TTC549 (cell line): ENCODE data around the gene KCNMA1.
"Not testable (repeated sequence)": the region's sequence is repeated elsewhere in the genome, so short reads cannot be mapped to it uniquely, and the experiment has no call there.

ENCODE experiments used
- FAIRE-seq: peaks from 2 replicates; lab custom pipeline; 2012; peaks lifted over from hg19 to GRCh38; lab: Jason Lieb, UNC

KCNMA1 gene

DNA sequence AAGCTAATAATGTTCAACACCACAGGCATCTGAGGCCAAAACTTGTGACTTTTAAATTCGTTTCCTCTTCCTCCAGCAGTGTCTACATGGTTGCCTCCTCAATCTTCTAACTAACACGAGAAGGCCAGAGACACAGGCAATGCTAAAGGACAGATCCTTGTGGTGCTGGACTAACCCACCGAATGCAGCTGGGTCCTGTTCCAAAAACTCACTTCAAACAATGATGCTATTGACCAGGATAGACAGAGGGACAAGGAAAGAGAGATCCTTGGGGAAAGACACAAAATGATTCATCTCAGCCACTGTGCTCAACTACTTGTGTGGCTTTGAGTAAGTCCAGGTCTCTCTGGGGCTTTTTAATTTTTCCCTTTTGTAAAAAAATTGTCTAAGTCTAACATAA lies 107.6 kb downstream of the KCNMA1 start:
- no peak for FAIRE-seq

DNA sequence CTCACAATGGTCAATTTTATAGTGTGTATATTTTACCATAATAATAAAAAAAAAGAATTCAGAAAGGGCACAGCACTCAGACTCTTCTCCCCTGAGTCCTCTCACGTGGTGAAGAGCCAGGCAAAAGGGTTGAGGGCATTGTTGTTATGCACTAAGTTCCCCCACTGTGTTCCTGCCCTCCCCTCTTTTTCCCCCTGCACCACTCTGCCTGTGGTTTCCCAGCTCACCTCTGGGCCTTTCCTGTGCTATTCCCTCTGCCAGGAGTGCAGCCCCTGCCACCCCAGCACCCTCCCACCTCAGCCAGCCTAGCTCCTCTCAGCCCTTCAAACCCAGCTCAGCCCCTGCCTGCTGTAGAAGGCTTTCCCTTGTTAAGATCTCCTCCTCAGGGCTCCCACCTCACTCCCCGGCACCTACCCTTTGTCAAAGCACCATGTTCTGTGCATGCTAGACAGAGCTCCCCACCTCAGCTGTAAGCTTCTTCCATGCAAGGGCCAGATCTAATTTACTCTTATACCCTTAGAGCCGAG lies 108.5 kb downstream of the KCNMA1 start:
- no peak for FAIRE-seq

DNA sequence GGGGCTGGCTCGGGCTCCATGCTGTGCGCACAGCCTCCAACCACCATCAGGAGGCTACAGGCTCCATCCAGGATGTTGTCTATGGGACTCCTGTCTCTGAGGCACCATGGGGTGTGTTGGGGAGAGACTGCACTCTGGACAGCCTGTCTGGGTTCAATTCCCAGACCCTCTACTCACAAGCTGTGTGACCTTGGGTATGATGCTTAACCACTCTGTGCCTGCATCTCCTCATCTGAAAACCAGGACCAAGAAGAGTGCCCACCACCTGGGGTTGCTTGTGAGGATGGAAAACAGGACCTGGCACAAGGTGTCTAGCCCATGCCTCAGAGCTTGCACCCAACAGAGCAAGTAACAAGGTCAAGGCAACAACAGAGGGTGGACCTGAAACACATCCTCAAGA lies 109.8 kb downstream of the KCNMA1 start:
- FAIRE-seq = no peak

DNA sequence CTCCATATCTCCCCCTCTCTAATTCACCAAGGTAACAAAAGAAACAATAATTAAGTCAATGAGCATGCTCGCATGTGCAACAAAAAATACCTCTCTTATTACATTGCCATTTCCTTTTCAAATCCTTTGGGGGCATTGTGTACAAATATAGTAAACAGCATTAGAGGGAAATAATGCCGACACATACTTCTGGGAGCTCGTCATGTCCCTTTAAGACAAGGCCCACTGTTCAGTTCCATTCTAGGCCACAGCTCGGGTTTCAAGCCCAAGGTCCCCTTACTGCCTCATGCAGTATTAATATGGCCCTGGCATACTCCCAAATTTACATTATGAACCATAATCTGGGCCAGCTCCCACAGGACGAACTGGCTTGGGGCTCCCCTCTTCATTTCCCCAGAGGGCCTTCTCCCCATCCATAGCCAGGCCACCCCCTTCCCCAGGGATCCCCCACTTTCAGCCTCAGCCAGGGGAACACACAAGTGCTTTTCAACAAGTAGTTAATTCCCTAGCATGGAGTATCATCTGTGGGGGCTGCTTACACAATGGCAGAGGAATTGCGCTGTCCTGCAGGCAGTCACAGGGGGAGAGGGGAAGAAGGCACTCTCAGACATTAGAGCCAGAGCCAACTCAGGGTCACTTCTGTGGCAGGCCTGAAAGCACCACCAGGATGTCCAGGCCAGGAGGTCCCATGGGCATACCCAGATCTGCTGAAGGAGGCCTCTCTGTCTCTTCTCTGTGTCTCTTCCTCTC lies 110.6 kb downstream of the KCNMA1 start:
- FAIRE-seq = no peak

DNA sequence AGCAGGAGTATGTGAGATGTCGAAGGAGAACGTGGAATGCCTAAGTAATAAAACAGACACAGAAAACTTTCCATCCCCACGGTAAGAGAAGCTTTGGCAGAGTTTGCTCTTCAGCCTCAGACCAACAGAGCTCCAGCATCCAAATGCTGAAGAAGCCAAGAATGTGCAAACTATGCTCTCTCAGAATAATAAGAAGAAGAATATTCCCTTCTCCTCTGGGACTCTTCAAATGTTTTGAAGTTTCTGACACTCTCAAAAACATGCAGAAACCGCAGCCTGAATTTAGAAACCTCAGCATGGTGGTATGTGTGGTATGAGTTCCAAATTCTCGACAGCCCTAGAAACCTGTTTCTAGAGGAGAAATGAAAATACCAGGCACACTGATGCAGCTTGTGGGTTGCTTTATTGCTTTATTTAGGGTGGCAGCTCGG lies 113.3 kb downstream of the KCNMA1 start:
- no peak for FAIRE-seq

DNA sequence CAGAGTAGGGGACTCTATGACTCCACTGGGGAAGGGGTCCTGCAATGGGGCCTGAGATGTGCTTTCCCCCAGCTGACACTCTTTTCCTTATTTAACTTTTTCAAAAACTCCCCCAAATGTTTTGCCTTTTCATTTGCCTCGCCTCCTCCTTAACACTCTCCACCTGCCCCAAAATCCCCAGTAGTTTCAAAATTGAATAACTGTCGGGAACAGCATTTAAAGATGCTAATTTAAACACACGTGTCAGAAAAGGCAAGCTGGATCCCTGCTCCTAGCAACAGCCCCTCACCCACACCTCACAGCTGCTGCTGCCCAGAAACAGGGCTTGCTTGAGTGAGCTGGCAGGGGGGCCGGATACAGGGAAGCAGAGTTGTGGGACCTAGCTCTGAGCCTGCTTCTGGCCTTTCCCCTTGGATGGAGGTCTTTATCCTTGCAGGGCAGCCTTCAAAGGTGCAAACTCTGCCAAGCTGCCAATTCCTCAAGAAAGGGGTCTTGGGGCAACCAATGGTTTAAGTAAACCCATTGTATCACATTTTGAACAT lies 115.3 kb downstream of the KCNMA1 start:
- no peak for FAIRE-seq

DNA sequence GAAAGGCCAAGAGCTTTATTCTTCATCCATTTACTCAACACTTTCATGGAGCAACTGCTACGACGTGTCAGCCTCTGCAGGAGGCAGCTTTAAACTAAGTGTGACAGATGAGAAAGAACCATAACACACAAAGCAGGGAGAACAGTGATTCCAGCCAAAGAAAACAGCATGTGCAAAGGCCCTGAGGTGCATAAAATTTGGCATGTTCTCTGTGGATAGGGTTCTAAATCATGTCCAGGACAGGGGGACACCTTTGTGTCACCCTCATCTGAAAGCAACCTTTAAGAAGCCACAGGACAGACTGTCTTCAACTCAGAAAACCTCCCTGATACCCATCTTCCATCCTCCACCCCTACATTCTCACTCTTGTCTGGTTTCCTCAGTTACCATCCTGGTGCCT lies 116.6 kb downstream of the KCNMA1 start:
- FAIRE-seq = no peak

DNA sequence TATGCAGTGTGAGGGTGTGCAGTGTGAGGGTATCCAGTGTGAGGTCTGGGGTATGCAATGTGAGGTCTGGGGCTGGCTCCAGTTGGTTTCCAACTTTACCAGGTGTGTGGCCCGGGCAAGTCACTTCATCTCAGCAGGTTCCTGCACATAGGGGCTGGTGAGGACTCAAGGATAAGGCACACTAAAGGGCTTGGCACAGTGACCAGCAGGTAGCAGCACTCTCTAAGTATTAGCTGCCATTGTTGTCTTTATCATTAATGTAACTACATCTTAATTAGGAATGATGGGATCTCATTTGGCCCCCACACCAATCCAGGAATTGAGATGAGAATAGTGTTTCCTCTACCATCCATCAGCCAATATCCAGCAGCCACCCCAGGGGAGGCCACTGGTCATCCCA lies 117.3 kb downstream of the KCNMA1 start:
- FAIRE-seq = no peak

DNA sequence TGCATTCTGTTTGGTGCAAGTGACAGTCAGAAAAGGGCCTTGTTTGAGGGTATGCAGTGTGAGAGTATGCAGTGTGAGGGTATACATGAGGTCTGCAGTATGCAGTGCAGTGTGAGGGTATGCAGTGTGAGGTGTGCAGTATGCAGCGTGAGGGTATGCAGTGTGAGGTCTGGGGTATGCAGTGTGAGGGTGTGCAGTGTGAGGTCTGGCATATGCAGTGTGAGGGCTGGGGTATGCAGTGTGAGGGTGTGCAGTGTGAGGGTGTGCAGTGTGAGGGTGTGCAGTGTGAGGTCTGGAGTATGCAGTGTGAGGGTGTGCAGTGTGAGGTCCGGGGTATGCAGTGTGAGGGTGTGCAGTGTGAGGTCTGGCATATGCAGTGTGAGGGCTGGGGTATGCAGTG lies 117.8 kb downstream of the KCNMA1 start:
- not testable (repeated sequence) for FAIRE-seq

DNA sequence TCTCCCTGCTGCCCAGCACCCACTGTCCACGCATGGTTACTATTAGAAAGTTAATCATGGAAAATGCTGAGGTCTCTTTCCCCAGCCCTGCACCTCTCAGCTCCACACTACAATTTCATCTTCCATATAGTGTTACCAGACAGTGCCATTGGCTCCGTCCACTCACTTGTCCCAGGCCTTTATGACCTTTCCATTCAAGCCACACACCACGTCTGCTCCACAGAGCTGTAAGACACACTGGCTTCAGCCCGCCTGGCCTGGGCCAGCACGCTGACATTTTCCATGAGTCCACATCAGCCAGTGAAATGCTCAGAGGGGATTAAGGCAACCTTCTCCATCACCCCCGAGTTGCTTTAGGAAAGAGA lies 118.7 kb downstream of the KCNMA1 start:
- no peak for FAIRE-seq

DNA sequence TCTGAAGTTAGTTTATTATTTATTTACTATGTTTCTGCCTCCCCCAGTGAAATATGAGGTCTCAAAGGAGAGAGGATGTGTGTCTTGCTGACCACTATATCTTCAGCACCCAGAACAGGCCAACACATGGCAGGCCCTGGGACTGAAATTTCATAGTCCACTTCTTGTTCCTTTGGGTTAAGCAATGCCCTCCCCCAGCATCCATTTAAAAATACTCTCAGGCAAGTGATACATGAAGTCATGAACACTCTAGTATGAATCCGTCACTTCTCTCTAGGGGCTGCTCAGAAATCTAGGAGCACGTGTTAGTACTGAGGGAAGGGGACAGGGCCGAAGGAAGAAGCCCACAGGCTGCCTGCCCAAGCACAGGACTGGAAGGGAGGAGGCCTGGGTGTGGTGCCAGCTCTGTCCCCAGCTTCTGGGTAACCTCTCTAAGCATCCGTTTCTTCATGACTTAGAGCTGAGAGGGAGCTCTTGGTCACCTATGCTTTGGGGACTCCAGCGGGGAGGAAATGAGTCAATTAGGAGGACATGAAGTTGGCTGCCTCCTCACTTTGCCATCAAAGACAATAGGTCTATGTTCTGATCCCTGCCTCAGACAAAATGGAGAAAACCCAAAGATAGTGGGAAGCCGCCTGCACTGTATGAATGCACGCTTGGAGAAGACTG lies 119.2 kb downstream of the KCNMA1 start:
- no peak for FAIRE-seq

DNA sequence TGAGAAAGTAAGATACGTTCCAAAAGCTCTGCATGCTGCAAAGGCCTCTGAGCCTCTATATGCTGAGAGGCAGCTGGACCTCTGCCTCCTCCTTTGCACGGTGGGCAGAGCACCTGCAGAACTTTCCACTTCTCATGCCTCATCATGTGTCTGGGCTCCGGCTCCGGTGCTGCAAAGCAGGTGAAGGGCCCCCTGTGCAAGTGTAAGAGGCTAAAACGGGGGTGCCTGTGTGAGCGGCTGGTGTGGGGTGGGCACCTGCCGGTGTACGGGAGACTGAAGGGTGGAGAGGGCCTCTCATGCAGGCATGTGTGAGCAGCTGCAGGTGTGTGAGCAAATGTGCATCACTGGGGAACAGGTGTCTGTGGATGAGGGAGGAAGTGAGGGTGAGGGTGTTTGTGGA lies 121.0 kb downstream of the KCNMA1 start:
- no peak for FAIRE-seq

DNA sequence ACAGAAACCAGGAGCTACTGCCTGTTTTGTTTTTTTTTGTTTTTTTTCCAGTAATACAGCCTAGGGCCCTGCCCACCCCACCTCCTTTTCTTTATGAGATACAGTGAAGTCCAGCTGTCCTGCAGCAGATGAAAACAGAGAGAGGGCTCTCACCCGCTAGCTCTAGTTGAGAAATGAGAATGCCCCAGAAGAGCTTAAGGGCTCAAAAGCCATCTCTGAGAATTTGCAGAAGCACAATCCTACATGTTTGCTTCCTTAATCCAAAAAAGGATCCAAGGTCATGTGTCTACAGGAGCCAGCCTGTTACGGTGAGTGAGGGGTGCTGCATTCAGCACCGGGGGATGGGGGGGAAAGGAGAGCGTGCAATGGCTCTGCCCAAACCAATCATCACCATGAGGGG lies 122.7 kb downstream of the KCNMA1 start:
- FAIRE-seq = no peak

DNA sequence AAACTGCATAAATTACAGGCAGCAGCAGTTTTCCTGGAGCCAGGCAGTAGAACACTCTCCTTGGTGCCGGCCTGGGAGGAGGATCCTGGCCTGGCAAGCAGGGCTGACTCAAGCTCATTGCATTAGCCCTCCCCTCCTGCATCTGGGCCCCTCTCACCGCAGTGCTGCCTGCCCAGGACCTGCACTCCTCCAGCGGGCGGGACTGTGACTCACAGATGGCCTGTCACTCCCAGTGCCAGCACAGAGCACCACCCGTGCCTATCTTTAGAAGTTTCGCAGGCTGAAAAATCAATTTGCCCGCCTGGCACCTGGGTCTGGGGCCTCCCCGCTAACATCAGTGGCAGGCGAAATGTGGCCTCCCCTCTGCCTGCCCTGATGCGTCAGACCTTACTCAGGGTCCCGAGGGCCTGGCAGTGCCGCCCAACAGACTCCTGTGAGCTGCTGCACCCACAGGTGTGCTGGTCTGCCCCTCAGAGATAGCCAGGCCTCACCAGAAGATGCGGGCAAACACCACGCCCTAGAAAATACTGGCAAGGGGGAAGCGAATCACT lies 123.8 kb downstream of the KCNMA1 start:
- no peak for FAIRE-seq

DNA sequence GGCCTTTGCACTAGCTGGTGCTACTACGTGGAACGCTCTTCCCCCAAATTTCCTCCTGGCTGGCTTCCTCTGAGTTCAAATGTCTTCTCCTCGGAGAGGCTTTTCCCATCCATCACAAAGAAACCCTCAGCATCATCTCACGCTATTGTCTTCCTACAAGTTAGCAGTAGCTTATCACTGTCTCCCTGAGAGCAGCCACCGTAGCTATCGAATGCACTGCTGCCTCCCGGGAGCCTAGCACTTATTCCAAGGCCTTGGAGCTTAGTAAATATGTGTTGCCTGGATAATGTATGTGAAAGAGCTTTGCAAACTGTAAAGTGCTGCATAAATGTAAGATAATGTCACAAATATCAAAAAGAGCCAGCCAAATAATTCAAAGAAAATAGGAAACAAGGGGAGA lies 124.4 kb downstream of the KCNMA1 start:
- FAIRE-seq = no peak

DNA sequence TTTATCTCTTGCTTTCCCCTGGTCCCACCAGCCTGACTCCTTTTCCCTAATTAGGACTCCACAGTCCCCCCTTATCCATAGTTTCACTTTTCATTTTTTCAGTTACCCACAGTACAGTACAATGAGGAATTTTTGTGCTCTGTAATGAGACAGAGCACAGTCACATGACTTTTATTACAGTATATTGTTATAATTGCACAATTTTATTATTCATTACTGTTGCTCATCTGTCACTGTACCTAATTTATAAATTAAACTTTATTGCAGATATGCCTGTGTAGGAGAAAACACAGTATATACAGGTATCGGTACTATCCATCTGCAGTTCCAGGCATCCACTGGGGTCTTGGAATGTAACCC lies 125.4 kb downstream of the KCNMA1 start:
- FAIRE-seq = no peak

DNA sequence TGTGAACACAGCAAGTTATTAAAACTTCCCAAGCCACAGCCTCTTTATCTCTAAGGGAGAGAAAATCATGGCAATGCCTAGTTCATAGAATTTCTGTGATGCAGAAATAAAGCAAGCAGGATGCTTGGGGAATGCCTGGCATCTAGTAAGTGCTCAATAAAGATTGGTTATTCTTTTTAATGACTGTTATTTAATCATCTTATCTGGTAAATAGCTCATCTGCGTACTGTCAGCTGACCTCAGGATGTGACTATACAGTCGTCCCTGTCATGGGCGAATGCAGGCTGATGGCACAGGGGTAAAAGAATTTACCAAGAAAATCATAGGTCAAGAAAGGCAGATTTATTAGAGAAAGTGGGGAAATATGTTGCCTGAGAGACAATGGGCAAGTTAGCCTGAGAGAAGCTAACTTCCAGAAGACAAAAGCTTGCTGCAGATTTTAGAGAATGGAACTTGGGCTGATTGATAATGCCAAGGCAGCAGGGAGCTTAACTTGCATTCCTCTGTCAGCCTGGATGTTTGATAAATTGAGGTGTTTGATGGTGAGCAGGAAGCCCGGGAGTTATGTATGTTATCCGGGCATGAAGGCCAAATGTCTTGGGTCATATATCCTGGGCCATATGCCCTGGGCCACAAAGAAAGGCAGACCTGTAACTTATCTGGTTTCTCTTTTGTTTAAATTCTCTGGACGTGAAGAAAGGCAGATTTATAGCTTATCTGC lies 126.0 kb downstream of the KCNMA1 start:
- no peak for FAIRE-seq

DNA sequence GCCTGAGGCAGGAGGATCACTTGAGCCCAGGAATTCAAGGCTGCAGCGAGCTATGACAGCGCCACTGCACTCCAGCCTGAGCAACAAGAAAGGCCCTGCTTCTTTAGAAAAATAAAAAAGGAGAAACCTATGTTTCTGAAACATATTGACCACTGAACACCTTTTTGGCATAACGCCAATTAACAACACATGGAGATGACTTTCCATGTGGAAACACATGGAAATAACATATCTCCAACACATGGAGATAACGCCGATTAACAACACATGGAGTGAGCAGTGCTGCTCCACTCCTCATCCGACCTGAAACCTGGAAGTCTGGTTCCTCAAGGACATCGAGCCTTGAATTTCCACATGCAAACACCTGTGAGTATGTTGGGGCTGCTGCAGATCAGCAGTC lies 126.9 kb downstream of the KCNMA1 start:
- FAIRE-seq = no peak

DNA sequence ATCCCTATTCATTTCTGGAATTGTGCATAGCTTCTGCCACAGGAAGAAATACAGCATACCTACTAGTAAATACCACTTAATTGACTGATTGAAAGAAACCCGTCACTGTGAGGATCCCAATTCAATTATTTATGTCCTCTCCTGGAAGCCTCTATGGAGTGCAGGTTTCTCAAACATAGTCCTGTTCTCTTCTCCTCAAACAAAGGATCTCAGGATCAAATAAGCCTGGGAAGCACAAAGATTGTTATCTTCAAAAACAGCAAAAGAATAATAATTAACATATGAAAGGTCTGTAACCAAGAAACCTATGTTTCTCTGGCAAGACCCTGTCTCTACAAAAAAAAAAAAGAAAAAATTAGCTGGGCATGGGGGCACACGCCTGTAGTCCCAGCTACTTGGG lies 127.3 kb downstream of the KCNMA1 start:
- no peak for FAIRE-seq

DNA sequence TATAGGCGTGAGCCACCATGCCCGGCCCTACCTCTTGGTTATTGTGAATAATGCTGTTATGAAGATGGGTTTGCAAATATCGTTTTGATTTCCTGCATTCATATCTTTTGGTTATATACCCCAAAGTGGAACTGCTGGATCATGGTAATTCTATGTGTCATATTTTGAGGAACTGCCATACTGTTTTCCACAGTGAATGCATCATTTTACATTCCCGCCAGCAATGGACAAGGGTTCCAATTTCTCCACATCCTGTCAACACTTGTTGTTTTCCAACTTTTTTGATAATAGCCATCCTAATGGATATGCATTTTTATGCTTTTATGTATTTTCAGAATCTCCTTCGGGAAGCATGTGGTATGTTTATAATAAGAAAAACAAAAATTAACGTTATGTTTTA lies 128.2 kb downstream of the KCNMA1 start:
- FAIRE-seq = no peak

DNA sequence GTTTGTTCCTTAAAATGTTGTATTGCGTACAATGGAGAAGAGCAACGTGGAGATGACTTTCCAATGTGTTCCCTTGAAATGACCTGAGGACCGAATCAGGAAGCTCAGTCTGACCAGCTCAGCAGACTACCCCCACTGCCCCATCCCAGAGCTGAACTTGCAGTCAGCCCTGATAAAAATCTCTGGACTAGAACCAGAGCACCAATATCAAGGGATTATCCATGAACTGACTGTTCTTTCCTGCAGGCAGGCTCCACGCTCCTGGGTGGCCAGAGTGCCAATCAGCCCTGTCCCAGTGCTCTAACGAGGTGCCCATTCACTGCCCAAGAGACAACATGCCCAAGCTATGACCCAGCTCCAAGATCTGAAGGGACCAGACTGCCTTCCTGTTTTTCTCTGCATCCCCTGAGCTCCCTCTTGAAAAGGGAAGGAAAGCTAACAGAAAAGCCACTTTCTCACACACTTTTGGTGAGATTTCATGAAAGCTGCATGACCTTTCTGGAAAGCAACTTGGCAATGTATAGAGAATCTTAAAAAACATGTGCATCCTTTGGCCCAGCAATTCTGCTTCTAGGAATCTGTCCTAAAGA lies 130.2 kb downstream of the KCNMA1 start:
- FAIRE-seq = no peak

DNA sequence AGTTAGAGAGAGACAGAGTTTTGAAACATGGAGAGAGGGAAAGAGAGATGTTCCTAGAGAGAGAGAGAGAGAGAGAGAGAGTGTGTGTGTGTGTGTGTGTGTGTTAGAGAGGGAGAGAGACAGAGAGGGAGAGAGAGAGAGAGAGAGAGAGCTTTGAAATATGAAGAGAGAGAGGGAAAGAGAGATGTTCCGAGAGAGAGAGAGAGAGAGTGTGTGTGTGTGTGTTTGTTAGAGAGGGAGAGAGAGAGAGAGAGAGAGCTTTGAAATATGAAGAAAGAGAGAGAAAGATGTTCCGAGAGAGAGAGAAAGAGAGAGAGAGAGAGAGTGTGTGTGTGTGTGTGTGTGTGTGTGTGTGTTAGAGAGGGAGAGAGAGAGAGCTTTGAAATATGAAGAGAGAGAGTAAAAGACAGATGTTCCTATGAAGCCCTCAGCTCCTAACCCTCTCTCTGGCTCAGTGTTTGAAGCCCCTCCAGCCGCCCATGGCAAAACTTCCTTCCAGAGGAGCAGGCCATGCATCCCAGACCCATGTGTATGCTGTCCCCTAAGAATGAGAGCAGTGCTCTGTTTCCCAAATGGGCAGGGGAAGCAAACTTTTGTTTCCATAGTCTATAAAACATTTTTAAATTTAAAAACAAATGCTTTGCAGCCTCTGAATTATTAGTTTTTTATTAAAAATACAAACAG lies 130.9 kb downstream of the KCNMA1 start:
- no peak for FAIRE-seq
